Breast epithelium (tissue), 4 donors: Measurements from ENCODE around the gene OGFR. TPM values are rescaled to one million over a fixed set of nuclear protein-coding genes. Genes with fewer than 3 reads are reported as not detected.
A peak's percentile ranks its signal among the peaks of the same experiment; 100 is the strongest.

Experiments used
- DNase-seq, 2 donors: peaks; one replicate each; pipeline ENCODE4 v3.0.0-alpha.2; 2019; ENCODE audit warnings: low spot score in 2 of 2
- H3K27ac ChIP-seq, 2 donors: fragments of 200-600 bp; sonication (generic) in 1 of 2; one replicate each; pipeline ENCODE4 v1.5.1; 2016 to 2019; ENCODE audit warnings: mild to moderate bottlenecking in 1 of 2
- H3K27me3 ChIP-seq, 2 donors: fragments of 200-600 bp; sonication (generic) in 1 of 2; one replicate each; pipeline versions ENCODE4 v1.5.1 to v1.6.0; 2017 to 2019; ENCODE audit warnings: control low read depth in 1 of 2, mild to moderate bottlenecking in 1 of 2
- H3K36me3 ChIP-seq: fragments of 200-600 bp; one replicate; pipeline ENCODE4 v1.5.1; 2019
- H3K4me1 ChIP-seq, 2 donors: fragments of 200-600 bp; sonication (generic); one replicate each; pipeline ENCODE4 v1.5.1; 2016 to 2019; ENCODE audit warnings: control low read depth in 1 of 2
- H3K4me3 ChIP-seq, 3 donors: fragments of 200-600 bp; sonication (generic); 1 replicate in 2 of 3; 2 replicates in 1 of 3; pipeline ENCODE4 v1.5.1; 2016 to 2019; ENCODE audit warnings: mild to moderate bottlenecking in 3 of 3, moderate library complexity in 2 of 3
- H3K9me3 ChIP-seq, 2 donors: fragments of 200-600 bp; sonication (generic) in 1 of 2; one replicate each; pipeline ENCODE4 v1.5.1; 2016 to 2019; ENCODE audit warnings: control low read depth in 1 of 2
- CTCF ChIP-seq, 3 donors: fragments of 450-650 bp; IDR thresholded peaks; one replicate each; pipeline ENCODE4 v1.5.1; 2016 to 2017; ENCODE audit warnings: antibody characterized with exemption in 3 of 3, mild to moderate bottlenecking in 3 of 3, moderate library complexity in 3 of 3
- POLR2A ChIP-seq: fragments of 450-650 bp; IDR thresholded peaks from one replicate; pipeline ENCODE4 v1.6.1; 2016; ENCODE audit warnings: antibody characterized with exemption, mild to moderate bottlenecking, moderate library complexity
- POLR2AphosphoS5 ChIP-seq, 3 donors: sonication (generic); formaldehyde crosslinking; IDR thresholded peaks; one replicate each; pipeline ENCODE4 v1.6.1; 2017; ENCODE audit warnings: antibody characterized with exemption in 3 of 3
- intact Hi-C: fragments of 100-400 bp; cut with DNase I; formaldehyde crosslinking; loops from one replicate; pipeline ENCODE4 v1.15.1; 2023; ENCODE audit warnings: low total_unique reads
- total RNA-seq, 3 donors: library from RNA; depleted of rRNA; stranded (reverse); fragments of >200 nt; gene quantifications; one replicate each; pipeline ENCODE4 v1.1.0, GENCODE V29; 2016

OGFR gene
- total RNA-seq, 3 donors from 2014 or later, result 38.5 to 45.3 (median 44.2) TPM

- H3K4me1 ChIP-seq, result peaks cover 5 to 8% of the 10 kb centered on the region in 2 donors
- intact Hi-C loops, result no loop called here
These were observed 20.1 kb downstream of the OGFR start for GRCh38 chr20:62824476-62825332.

GRCh38 chr20:62825333-62825985 lies 20.8 kb downstream of the OGFR start:
- peak overlapping the region; percentile 29 to 78 for H3K27ac ChIP-seq
- intact Hi-C loops, result no loop called here
- no peak for TF ChIP-seq POLR2A
- no peak for TF ChIP-seq POLR2AphosphoS5 (IDR thresholded peaks at IDR 0.05)
- TF ChIP-seq CTCF (IDR thresholded peaks at IDR 0.05), result no peak
- peak overlapping the region in 2 of 3 donors; percentile 53 to 69 for H3K4me3 ChIP-seq
- peaks cover 5 to 8% of the 10 kb centered on the region in 2 donors for H3K4me1 ChIP-seq
- no peaks in the 10 kb centered on the region for H3K36me3 ChIP-seq
- no peaks in the 10 kb centered on the region for H3K27me3 ChIP-seq
- no peak for DNase-seq
- H3K9me3 ChIP-seq, result no peaks in the 10 kb centered on the region

More at GRCh38 chr20:62824476-62825332, 20.1 kb downstream of the OGFR start:
- H3K4me3 ChIP-seq, result peak overlapping the region in 2 of 3 donors; percentile 53 to 69
- peak in 1 of 2 donors; percentile 64 for DNase-seq
- H3K9me3 ChIP-seq, result no peaks in the 10 kb centered on the region
- H3K27me3 ChIP-seq, result no peaks in the 10 kb centered on the region
- H3K27ac ChIP-seq, result peak overlapping the region; percentile 73 to 78
- TF ChIP-seq POLR2A, result no peak
- no peak for TF ChIP-seq POLR2AphosphoS5 (IDR thresholded peaks at IDR 0.05)
- no peak for TF ChIP-seq CTCF (IDR thresholded peaks at IDR 0.05)
- no peaks in the 10 kb centered on the region for H3K36me3 ChIP-seq

- H3K36me3 ChIP-seq, result no peaks in the 10 kb centered on the region
- no peaks in the 10 kb centered on the region for H3K9me3 ChIP-seq
- intact Hi-C loops, result no loop called here
- H3K27ac ChIP-seq, result no peak overlapping the region
- no peak overlapping the region for H3K4me3 ChIP-seq
- TF ChIP-seq POLR2AphosphoS5 (IDR thresholded peaks at IDR 0.05), result no peak
- no peak for TF ChIP-seq CTCF (IDR thresholded peaks at IDR 0.05)
- TF ChIP-seq POLR2A, result no peak
- H3K4me1 ChIP-seq, result peaks cover 5 to 8% of the 10 kb centered on the region in 2 donors
- H3K27me3 ChIP-seq, result no peaks in the 10 kb centered on the region
- no peak for DNase-seq
These were observed 21.5 kb downstream of the OGFR start for GRCh38 chr20:62825986-62826645.

GRCh38 chr20:62826646-62827310 lies 22.1 kb downstream of the OGFR start:
- H3K27me3 ChIP-seq, result no peaks in the 10 kb centered on the region
- H3K4me1 ChIP-seq, result peaks cover 5 to 8% of the 10 kb centered on the region in 2 donors
- intact Hi-C loops, result no loop called here
- H3K9me3 ChIP-seq, result no peaks in the 10 kb centered on the region
- no peak for DNase-seq
- H3K4me3 ChIP-seq, result no peak overlapping the region
- no peaks in the 10 kb centered on the region for H3K36me3 ChIP-seq
- no peak overlapping the region for H3K27ac ChIP-seq
- no peak for TF ChIP-seq POLR2A
- no peak for TF ChIP-seq CTCF (IDR thresholded peaks at IDR 0.05)
- no peak for TF ChIP-seq POLR2AphosphoS5 (IDR thresholded peaks at IDR 0.05)
